Femur (tissue), 1 donor: ENCODE measurements around the gene ZNF33A.
"Not testable (repeated sequence)": the region's sequence is repeated elsewhere in the genome, so short reads cannot be mapped to it uniquely, and the experiment has no call there.

Experiments
- DNase-seq: peaks from one replicate; pipeline ENCODE4 v3.0.0-alpha.2; 2017

Gene ZNF33A

DNA sequence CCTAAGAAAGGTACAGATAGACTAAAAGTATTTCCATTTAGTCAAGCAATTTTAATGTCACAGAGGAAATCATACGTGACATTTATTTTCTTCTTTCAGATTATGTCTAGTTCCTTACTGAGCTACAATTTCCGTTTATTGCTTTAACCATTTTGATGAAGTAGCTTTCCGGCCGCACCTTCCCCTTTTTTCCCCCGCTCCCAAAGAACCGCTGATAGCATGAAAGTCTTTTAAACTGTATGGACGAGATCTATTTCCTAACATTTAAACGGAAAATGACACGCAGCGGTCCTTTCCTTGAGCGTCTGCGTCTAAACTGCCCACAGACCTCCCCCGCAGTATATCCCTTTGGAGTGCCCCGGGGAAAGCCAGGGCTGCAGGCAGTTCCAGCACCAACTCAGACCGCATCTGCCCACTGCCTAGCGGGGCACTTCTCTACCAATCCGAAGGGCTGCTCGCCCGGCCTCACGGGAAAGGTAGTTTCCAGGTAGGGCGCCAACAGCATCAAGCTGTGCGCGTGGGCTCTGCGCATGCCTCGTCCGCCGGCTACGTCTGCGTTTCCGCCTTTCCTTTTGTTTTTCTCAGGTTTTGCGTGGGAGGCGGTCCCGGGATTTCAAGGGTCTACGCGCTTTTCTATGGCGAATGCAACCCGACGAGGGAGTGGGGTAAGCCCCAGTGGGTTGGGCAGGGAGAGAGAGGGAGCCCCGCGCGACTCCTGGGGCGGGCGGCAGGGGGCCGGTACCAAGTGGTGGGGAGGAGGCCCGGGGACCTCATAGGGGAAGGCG, at the start of gene ZNF33A:
ZNF33A (plus strand) TSS at position 557 of the 785 bp plus-strand sequence. CDS start 1,667 bp downstream, outside the sequence.
- DNase-seq, result peak; percentile 93

DNA sequence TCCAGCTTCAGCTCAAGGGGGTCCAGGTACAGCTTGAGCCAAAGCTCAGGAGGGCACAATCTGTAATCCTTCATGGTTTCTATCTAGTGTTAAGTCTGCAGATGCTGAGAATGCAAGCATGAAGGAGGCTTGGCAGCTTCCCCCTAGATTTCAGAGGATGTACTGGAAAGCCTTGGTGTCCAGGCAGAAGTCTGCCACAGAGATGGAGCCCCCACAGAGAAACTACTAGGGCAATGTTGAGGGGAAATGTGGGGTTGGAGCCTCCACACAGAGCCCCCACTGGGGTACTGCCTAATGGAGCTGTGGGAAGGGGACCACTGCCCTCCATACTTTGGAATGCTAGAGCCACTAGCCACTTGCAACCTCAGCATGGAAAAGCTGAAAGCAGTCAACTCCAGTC, 45.5 kb upstream of the ZNF33A start:
- DNase-seq, result no peak

DNA sequence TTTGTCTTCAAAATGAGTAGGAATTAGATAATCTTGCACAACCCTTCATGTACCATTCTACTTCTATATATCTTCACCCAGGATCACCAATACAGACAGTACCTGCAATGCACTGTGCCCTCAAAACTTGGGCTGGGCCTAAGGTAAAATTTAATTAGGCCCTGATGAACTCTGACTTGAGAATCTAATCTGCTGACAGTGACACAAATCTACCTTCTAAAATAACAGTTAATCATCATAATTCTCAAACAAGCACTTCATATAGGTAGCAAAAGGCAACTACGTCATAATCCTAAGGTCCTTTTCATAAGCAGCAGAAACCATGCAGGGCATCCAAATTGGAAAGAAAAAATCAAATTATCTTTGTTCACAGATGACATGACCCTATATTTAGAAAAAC, 38.1 kb upstream of the ZNF33A start:
- no peak for DNase-seq

DNA sequence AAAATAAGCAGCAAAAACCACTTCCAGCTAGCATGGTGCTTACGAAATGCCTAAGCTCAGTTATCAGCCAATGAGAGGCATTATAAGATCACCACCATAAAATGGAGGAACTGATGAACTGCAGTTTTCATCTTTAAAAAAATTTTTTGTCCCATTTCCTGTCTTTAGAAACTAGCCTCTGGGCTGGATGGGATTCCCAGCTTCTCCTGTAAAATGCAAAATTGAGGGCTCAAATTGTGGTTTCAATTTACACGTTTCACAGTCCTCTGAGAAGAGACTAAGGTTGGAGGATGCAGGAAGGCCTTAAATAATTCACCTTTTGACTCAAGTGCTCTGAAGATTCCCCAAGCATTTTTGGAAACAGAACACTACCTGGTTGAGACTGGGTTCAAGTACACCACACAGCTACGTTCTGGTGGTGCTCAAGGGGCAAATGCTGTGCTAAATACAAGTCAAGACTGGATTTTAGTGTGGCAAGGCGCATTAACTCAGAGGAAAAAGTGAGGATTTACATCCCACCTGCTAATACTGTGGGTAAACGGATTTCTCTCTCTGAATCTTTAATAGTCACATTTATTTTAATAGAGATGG, 35.0 kb upstream of the ZNF33A start:
- DNase-seq, result peak; percentile 21

DNA sequence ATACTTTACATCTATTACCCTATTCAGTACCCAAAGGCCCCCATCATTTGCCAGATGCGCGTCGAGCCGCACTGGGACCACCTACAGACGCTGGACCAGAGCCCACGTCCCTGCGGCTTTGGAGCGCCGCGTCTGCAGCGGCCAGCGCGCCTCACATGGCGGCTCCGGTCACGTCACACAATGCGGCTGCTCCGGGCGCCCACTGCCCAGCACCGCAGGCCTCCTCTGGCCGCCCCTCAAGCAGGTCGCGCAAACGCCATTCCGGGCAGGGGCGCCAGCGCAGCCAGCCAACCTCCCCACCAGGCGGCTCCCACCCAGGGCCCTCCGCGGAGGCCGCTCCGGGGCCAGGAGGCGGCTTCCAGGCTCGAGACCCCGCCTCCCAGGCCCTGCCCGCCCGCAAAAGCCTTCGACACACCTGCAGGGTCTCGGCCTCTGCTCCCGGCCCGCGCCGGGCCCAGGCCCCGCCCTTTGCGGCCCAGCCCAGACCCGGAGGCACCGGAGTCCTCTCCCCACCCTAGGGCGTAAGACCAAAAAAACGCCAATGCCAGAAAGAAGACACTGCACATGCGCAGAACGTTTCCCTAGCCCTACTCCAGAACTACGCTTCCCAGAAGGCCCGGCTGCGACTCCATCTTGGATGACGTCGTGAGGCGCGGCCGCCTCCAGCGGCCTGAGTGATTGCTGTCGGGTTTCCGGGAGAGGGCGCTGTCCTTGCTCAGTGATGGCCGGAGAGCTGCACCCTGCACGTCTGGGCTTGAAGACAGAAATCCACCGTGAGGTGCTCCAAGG, 34.2 kb upstream of the ZNF33A start, which contains the start of gene ZNF25:
ZNF25 (minus strand) TSS at position 557 of the 789 bp plus-strand sequence. CDS start 4,925 bp downstream, outside the sequence.
- DNase-seq, result peak; percentile 99

DNA sequence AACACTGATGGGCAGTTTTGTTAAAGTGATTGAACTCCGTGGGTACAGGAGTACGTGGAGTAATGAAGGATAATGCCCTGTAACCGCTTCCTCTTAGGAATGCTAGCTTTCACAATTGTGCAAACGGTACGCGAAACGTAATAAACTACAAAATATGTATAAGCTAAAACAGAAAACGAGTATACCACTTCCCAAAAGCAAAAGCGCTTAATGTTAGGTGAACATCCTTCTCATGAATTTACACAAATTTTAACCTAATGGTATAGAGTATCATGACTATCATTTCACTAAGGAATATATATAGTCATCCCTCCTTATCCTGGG, 33.6 kb upstream of the ZNF33A start:
- no peak for DNase-seq

DNA sequence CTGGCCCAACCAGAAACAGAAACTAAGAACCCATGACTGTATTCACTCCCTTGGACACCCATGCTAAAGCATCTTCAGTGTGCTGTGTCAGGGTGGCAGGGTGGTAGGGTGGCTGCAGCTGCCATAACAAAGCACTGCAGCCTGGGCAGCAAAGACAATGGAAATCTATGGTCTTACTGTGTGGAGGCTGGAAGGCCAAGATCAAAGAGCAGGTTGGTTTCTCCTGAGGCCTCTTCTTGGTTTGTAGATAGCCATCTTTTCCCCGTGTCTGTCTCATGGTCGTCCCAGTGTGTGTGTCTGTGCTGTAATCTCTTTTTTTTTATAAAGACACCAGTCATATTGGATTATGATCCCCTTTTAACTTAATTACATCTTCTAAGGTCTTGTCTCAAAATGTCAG, 18.8 kb upstream of the ZNF33A start:
- no peak for DNase-seq

DNA sequence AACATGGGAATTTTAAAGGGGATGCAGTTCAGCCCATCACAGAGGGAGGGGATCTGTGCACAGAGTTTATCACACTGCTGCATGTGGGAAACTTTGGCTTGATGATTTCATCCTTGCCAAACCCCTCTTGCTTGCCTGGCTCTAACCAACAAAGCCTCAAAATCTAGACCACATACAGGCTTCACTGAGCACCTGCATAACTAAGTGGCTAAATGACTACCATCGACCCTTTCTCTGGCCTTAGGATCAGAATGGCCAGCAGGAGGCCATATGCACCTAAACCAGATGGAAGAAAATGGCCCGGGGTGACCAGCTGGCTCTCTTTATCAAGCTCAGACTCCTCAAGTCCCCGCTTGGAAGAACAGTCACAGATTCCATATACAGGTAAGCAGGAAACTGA, 18.4 kb upstream of the ZNF33A start:
- no peak for DNase-seq

DNA sequence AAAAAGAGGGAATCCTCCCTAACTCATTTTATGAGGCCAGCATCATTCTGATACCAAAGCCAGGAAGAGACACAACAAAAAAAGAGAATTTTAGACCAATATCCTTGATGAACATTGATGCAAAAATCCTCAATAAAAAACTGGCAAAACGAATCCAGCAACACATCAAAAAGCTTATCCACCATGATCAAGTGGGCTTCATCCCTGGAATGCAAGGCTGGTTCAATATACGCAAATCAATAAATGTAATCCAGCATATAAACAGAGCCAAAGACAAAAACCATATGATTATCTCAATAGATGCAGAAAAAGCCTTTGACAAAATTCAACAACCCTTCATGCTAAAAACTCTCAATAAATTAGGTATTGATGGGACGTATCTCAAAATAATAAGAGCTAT, 11.6 kb upstream of the ZNF33A start:
- DNase-seq, result not testable (repeated sequence)

DNA sequence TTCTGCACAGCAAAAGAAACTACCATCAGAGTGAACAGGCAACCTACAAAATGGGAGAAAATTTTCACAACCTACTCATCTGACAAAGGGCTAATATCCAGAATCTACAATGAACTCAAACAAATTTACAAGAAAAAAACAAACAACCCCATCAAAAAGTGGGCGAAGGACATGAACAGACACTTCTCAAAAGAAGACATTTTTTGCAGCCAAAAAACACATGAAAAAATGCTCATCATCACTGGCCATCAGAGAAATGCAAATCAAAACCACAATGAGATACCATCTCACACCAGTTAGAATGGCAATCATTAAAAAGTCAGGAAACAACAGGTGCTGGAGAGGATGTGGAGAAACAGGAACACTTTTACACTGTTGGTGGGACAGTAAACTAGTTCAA, 10.0 kb upstream of the ZNF33A start:
- DNase-seq, result not testable (repeated sequence)

DNA sequence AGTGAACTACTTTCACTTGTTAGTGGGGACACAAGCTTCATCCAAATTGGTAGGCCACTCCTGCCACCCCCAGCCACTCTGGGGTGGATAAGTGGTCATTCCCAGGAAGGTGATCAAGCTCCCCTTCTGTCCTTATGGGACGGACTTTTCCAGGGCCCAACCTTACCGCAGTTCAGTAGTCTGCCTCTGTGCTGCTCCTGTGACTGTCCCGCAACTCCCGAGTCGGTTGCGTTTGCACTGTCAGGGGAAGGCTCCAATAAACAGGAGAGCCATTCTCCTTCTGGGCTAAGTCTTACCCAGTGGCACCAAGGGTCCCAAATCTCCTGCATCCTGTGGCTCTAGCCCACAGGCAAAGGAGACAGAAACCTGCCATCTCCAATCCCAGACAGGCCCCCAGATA, 7.4 kb upstream of the ZNF33A start:
- DNase-seq, result no peak

DNA sequence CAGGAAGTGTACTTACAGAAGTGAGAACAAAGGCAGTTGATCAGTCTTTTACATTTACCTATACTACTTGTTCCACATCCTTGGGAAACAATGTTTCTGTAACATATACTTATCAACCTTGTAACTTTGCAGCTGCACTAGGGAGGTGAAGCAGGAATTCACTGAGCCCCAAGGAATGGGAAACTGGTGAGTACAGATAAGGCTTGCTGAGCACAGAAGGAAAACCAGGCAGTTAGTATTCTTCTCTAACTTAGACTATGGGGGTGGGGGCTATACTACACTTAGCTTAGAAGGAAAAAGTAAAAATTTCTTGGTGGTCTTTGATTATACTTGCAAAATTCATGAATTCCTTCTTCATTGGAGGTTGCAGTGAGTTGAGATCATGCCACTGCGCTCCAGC, 6.9 kb upstream of the ZNF33A start:
- no peak for DNase-seq

DNA sequence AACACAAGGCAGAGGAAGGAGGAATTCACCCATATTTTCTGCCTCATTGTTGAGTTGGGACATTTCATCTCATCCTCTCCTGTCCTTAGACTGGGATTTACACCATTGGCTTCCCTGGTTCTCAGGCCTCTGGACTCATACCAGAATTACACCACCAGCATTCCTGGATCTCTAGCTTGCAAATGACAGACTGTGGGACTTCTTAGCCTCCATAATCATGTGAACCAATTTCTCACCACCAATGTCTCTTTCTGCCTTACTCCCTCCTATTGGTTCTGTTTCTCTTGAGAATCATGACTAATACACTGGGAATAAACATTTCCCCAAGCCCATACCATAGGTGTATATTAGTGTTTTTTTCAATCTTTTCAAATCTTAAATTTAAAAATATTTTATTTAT, 2.9 kb upstream of the ZNF33A start:
- DNase-seq, result no peak

DNA sequence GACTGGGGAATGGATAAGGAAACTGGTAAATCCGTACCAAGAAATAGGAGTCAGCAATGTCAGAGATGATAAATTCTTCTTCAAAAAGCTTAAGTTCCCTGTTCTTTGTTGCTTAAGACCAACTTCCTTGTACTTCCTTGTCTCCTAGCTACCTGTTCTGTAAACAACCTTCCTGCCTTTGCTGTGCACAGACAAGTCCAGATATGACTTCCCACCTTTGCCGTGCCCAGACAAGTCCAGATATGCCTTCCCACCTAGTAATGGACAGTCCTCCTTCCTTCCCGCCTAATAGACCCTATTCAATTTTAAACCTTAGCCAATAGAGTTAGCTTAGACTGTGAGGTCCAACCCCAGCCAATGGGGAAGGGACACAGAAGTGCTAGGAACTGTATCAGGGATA, 2.5 kb upstream of the ZNF33A start:
- DNase-seq, result no peak

DNA sequence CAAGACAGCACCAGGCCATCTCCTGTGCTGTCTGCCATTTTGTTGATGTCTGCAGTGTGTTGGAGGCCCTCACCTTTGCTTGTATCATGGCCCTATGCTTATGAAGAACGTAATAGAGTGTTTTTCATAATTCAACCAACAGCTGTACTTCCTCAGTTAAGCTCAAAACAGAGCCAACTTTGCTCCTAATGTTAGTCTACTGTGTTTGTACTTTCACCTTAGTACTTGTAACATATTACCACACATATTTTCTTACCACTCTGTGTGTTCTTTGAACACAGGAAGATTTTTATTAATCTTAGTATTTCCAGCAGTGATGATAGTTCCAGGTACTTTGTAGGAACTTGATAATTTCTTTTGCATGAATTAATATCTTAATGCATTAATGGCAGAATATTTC, 5.9 kb downstream of the ZNF33A start:
- no peak for DNase-seq

DNA sequence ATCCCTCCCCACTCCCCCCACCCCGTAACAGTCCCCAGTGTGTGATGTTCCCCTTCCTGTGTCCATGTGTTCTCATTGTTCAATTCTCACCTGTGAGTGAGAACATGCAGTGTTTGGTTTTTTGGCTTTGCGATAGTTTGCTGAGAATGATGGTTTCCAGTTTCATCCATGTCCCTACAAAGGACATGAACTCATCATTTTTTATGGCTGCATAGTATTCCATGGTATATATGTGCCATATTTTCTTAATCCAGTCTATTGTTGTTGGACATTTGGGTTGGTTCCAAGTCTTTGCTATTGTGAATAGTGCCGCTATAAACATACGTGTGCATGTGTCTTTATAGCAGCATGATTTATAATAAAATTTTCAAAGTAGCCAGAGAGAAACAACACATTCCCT, 8.6 kb downstream of the ZNF33A start:
- not testable (repeated sequence) for DNase-seq

DNA sequence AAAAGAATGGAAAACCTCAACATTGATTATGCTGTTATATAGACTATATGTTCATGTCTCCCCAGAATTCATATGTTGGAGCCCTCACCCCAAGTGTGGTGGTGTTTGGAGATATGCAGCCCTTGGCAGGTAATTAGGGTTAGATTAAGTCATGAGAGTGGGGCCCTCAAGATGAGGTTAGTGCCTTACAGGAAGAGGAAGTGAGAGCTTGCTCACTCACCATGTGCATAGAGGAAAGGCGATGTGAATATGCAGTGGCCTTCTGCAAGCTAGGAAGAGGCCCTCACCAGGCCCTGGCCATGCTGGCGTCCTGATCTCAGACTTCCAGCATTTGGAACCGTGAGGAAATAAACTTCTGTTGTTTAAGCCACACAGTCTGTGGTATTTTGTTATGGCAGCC, 14.8 kb downstream of the ZNF33A start:
- no peak for DNase-seq

DNA sequence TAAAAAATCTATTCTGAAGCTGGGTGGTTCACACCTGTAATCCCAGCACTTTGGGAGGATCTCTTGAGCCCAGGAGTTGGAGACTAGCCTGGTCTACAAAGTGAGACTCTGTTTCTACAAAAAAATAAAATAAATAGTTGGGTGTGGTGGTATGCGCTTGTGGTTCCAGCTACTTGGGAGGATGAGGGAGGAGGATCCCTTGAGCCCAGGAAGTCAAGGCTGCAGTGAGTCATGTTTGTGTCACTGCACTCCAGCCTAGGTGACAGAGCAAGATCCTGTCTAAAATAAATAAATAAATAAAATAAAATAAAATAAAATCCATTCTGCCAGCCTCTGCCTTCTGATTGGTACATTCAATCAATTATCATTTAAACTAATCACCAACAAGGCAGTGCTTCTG, 17.5 kb downstream of the ZNF33A start:
- no peak for DNase-seq

DNA sequence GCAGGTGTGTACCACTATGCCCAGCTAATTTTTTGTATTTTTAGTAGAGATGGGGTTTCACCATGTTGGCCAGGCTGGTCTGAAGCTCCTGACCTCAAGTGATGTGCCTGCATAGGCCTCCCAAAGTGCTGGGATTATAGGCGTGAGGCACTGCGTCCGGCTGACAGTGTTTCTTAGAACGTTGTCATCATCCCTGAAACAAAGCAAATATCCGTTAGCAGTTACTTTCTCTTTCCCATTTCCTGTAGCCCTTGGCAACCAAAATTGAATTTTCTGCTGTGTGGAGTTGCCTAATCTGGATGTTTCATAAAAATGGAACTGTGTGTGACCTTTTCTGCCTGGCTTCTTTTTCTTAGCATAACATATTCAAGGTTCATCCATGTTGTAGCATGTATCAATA, 22.4 kb downstream of the ZNF33A start:
- no peak for DNase-seq

DNA sequence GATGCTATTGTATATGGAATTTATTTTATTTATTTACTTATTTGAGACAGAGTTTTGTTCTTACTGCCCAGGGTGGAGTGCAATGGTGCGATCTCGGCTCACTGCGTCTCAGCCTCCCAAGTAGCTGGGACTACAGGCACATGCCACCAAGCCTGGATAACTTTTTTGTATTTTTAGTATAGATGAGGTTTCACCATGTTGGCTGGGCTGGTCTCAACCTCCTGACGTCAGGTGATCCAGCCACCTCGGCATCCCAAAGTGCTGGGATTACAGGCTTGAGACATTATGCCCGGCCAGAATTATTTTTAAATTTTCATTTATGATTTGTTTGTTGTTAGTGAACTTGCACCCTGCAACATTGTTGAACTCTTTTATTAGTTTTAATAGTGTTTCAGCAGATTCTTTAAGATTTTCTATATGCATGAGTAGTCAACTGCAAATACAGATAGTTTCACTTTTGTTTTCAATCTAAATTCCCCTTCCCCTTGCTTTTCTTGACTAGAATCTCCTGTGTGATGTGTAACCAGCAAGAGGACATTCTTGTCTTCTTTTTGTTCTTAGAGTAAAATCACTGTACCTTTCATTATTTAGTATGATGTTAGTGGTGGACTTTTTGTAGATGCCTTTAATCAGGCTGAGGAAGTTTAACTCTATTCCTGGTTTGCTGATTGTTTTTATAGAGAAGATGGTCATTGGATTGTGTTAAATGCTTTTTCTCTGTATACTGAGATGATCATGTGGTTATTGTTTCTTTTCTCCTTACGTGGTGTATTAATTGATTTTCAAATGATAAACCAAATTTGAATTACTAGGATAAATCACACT, 27.8 kb downstream of the ZNF33A start:
- no peak for DNase-seq

DNA sequence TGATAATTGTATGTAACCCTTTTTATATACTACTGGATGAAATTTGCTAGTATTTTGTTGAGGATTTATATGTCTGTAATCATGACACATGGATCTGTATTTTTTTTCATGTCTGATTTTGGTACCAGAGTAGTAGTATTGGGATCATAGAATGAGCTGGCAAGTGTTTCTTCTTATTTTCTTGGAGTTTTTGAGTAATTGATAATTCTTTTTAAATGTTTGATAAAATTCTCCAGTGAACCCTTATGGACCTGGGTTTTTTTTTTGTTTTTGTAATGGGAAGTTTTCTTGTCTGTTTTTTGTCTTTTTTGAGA, 28.4 kb downstream of the ZNF33A start:
- DNase-seq, result no peak

DNA sequence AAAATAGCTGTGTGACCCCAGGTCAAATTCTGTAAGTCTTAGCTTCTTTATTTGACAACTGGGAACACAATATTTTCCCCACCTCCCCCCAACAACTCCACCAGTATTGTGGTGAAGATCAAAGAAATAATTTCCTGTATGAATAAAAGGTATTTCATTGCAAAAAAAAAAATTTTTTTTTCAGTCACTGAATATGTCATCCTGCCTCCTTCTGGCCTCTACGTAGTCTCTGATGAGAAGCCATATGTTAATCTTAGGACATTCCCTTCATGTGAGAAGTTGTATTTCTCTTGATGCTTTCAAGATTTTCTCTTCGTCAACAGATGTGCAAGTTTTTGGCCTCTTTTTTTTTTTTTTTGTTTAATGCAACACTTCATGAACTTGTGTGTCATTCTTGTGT, 33.0 kb downstream of the ZNF33A start:
- DNase-seq, result no peak

DNA sequence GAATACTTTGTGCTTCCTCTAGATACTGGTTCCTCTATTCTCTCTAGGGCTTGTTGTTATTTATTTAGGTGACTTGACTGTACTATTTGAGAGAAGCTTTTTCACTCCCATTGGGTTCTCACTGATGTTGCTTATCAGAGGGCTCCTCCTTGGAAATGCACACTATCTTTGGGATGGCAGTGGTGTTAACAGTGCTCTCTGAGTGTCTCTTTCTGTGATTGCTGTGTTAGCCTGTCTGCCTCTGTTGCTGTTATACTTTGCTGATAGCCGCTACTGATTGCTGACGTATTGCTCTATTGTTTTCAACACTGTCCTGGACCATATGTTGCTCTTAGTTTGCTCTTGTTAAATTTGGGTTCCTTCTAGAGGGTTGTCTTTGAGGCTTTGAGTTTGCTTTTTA, 34.7 kb downstream of the ZNF33A start:
- no peak for DNase-seq
